Non-pigmented ciliary epithelial cell (primary cell): Measurements from ENCODE around the gene UQCR11.
"Not testable (repeated sequence)": the region's sequence is repeated elsewhere in the genome, so short reads cannot be mapped to it uniquely, and the experiment has no call there.

Experiments used
- DNase-seq: peaks from one replicate; pipeline ENCODE4 v3.0.0-alpha.2; 2010; ENCODE audit warnings: low read depth

The UQCR11 gene

GRCh38 chr19:1605236-1606137 lies at the start of gene UQCR11:
Gene UQCR11, minus strand, starts transcription at chr19:1605462. Its CDS starts 53 bp downstream, at chr19:1605409.
- DNase-seq = peak; percentile 81

GRCh38 chr19:1654178-1654792 lies 49.0 kb upstream of the UQCR11 start:
- no peak for DNase-seq

- no peak for DNase-seq
Measured at GRCh38 chr19:1653300-1653628, 48.0 kb upstream of the UQCR11 start.

- DNase-seq = peak; percentile 95
Measured at GRCh38 chr19:1652471-1653299, 47.4 kb upstream of the UQCR11 start, which contains the start of gene TCF3. Gene TCF3, minus strand, starts transcription at chr19:1652615. Its CDS starts 2,367 bp downstream, at chr19:1650248.

- no peak for DNase-seq
Measured at GRCh38 chr19:1651568-1652291, 46.5 kb upstream of the UQCR11 start.

- no peak for DNase-seq
Measured at GRCh38 chr19:1650650-1651567, 45.6 kb upstream of the UQCR11 start.

- no peak for DNase-seq
Measured at GRCh38 chr19:1649706-1650649, 44.7 kb upstream of the UQCR11 start.

- DNase-seq = no peak
Measured at GRCh38 chr19:1648920-1649541, 43.8 kb upstream of the UQCR11 start.

GRCh38 chr19:1648459-1648849 lies 43.2 kb upstream of the UQCR11 start:
- no peak for DNase-seq

- DNase-seq = no peak
Measured at GRCh38 chr19:1647501-1648458, 42.5 kb upstream of the UQCR11 start.

GRCh38 chr19:1646659-1647453 lies 41.6 kb upstream of the UQCR11 start:
- no peak for DNase-seq

GRCh38 chr19:1646149-1646548 lies 40.9 kb upstream of the UQCR11 start:
- DNase-seq = no peak

- DNase-seq = no peak
Measured at GRCh38 chr19:1645299-1645698, 40.0 kb upstream of the UQCR11 start.

GRCh38 chr19:1644070-1644469 lies 38.8 kb upstream of the UQCR11 start:
- no peak for DNase-seq

- not testable (repeated sequence) for DNase-seq
Measured at GRCh38 chr19:1640893-1641448, 35.7 kb upstream of the UQCR11 start.

- DNase-seq = no peak
Measured at GRCh38 chr19:1636325-1637236, 31.3 kb upstream of the UQCR11 start.
